ENCODE results near the gene NCKIPSD. TPM values are rescaled to one million over a fixed set of nuclear protein-coding genes. Genes with fewer than 3 reads are reported as not detected.

NCKIPSD gene
- total RNA-seq, 1 donor from 2014 or later = 10.5 TPM

GRCh38 chr3:48630833-48631232 is 54.9 kb downstream of the NCKIPSD start:
- no peak for FAIRE-seq
- no peak for DNase-seq (ENCODE audit: low read depth)
- H3K4me3 ChIP-seq (ENCODE audit: low read depth, low read length) = no peak overlapping the region
- no peaks in the 10 kb centered on the region for H3K27me3 ChIP-seq (ENCODE audit: control insufficient read depth, insufficient read depth, low read length)
- TF ChIP-seq CTCF (IDR thresholded peaks at IDR 0.05; ENCODE audit: insufficient read depth, low read length, severe bottlenecking) = no peak
- peaks cover 47% of the 10 kb centered on the region for H3K36me3 ChIP-seq (ENCODE audit: control insufficient read depth, insufficient read depth, low read length)

DNA sequence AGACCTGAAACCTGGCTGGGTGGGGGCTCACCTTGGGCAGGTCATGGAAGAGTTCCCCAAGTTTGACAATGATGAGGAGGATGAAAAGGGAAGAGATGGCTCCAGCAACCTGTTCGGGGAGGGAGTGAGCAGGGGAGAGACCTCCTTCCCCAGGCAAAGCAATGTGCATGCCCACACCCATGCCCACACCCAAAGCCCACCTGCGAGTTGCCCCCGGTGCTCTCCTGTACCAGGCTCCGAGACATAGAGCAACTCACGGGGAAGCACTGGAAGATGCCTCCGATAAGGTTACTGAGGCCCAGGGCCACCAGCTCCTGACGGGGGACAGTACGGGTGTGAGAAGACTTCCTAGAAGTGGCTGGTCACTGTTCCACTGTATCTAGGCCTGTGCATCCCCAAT is 55.3 kb downstream of the NCKIPSD start:
- Histone ChIP-seq H3K27me3 (ENCODE audit: control insufficient read depth, insufficient read depth, low read length) (no peaks in the 10 kb centered on the region), H3K36me3 (ENCODE audit: control insufficient read depth, insufficient read depth, low read length) (peaks cover 47% of the 10 kb centered on the region), H3K4me3 (ENCODE audit: low read depth, low read length) (no peak overlapping the region)
- no peak for DNase-seq (ENCODE audit: low read depth)
- TF ChIP-seq CTCF (IDR thresholded peaks at IDR 0.05; ENCODE audit: insufficient read depth, low read length, severe bottlenecking) = no peak
- FAIRE-seq = peak; percentile 76

DNA sequence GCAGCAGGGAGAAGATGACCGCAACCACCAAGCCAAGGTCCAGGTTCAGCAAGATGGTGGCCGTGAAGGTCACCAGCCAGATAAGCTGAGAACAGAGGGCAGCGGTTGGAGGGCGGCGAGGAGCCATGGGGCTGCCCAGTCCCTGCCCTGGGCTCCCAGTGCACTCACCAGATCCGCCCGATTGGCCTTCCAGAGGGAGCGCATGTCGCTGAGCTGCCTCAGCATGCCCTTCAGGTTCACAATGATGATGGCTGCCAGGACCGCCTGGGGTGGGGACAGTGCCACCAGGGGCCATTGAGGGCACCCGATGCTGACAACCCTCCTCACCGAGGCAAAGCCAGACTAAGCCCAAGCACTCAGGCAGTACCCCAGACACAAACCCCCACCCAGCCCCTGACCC is 55.8 kb downstream of the NCKIPSD start:
- Histone ChIP-seq H3K27me3 (ENCODE audit: control insufficient read depth, insufficient read depth, low read length) (no peaks in the 10 kb centered on the region), H3K36me3 (ENCODE audit: control insufficient read depth, insufficient read depth, low read length) (peaks cover 47% of the 10 kb centered on the region), H3K4me3 (ENCODE audit: low read depth, low read length) (no peak overlapping the region)
- no peak for TF ChIP-seq CTCF (IDR thresholded peaks at IDR 0.05; ENCODE audit: insufficient read depth, low read length, severe bottlenecking)
- FAIRE-seq = no peak
- DNase-seq (ENCODE audit: low read depth) = no peak

GRCh38 chr3:48628277-48629017 is 57.3 kb downstream of the NCKIPSD start:
- no peaks in the 10 kb centered on the region for H3K27me3 ChIP-seq (ENCODE audit: control insufficient read depth, insufficient read depth, low read length)
- FAIRE-seq = peak; percentile 18
- DNase-seq (ENCODE audit: low read depth) = no peak
- TF ChIP-seq CTCF (IDR thresholded peaks at IDR 0.05; ENCODE audit: insufficient read depth, low read length, severe bottlenecking) = no peak
- peaks cover 47% of the 10 kb centered on the region for H3K36me3 ChIP-seq (ENCODE audit: control insufficient read depth, insufficient read depth, low read length)
- no peak overlapping the region for H3K4me3 ChIP-seq (ENCODE audit: low read depth, low read length)

DNA sequence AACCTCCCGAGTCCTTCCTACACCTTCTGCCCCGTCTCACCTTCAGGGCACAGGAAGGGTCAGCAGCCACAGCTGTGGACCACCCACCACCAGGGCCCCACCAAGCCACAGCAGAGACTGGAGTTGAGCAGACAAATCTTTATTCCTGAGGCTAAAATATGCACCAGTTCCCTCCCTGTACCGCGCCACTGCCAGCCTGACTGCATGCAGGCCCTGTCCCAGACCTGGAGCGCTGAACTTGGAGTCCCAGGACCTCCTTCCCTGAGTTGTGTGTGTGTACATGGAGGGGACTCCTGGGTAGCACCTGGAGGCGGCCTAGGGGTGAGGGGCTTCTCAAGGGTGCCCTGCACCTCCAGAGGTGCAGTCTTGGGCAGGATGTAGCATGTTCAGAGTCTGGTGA is 60.1 kb downstream of the NCKIPSD start:
- H3K4me3 ChIP-seq (ENCODE audit: low read depth, low read length) = no peak overlapping the region
- no peaks in the 10 kb centered on the region for H3K27me3 ChIP-seq (ENCODE audit: control insufficient read depth, insufficient read depth, low read length)
- DNase-seq (ENCODE audit: low read depth) (no peak), FAIRE-seq (no peak)
- H3K36me3 ChIP-seq (ENCODE audit: control insufficient read depth, insufficient read depth, low read length) = peaks cover 28% of the 10 kb centered on the region
- no peak for TF ChIP-seq CTCF (IDR thresholded peaks at IDR 0.05; ENCODE audit: insufficient read depth, low read length, severe bottlenecking)

GRCh38 chr3:48624767-48625166 is 60.9 kb downstream of the NCKIPSD start:
- no peak for FAIRE-seq
- no peak overlapping the region for H3K4me3 ChIP-seq (ENCODE audit: low read depth, low read length)
- peaks cover 20% of the 10 kb centered on the region for H3K36me3 ChIP-seq (ENCODE audit: control insufficient read depth, insufficient read depth, low read length)
- H3K27me3 ChIP-seq (ENCODE audit: control insufficient read depth, insufficient read depth, low read length) = no peaks in the 10 kb centered on the region
- TF ChIP-seq CTCF (IDR thresholded peaks at IDR 0.05; ENCODE audit: insufficient read depth, low read length, severe bottlenecking) = no peak
- no peak for DNase-seq (ENCODE audit: low read depth)

Measured in bronchial epithelial cell (primary cell).